Left forelimb (tissue), 1 donor: ENCODE results near the gene NTM.

ENCODE experiments used
- DNase-seq: peaks from one replicate; pipeline ENCODE4 v3.0.0-alpha.2; 2018; ENCODE audit warnings: low spot score

Gene NTM

GRCh38 chr11:131767421-131767820, 397.0 kb downstream of the NTM start:
- DNase-seq: no peak

- DNase-seq: no peak
Observed at GRCh38 chr11:131770801-131771200, 400.4 kb downstream of the NTM start.

- DNase-seq: no peak
Observed at GRCh38 chr11:131771471-131771870, 401.1 kb downstream of the NTM start.

GRCh38 chr11:131773626-131774025, 403.2 kb downstream of the NTM start:
- no peak for DNase-seq

GRCh38 chr11:131776211-131776610, 405.8 kb downstream of the NTM start:
- no peak for DNase-seq

GRCh38 chr11:131785801-131786200, 415.4 kb downstream of the NTM start:
- DNase-seq: no peak

- DNase-seq: no peak
Observed at GRCh38 chr11:131787119-131787518, 416.7 kb downstream of the NTM start.

- DNase-seq: no peak
Observed at GRCh38 chr11:131790586-131790985, 420.2 kb downstream of the NTM start.

- no peak for DNase-seq
Observed at GRCh38 chr11:131792243-131792642, 421.8 kb downstream of the NTM start.

- no peak for DNase-seq
Observed at GRCh38 chr11:131796089-131796488, 425.7 kb downstream of the NTM start.

- no peak for DNase-seq
Observed at GRCh38 chr11:131796541-131796940, 426.1 kb downstream of the NTM start.

- no peak for DNase-seq
Observed at GRCh38 chr11:131800452-131800851, 430.0 kb downstream of the NTM start.

- DNase-seq: no peak
Observed at GRCh38 chr11:131802440-131803115, 432.2 kb downstream of the NTM start.

- DNase-seq: no peak
Observed at GRCh38 chr11:131807876-131808275, 437.5 kb downstream of the NTM start.

GRCh38 chr11:131808470-131808869, 438.1 kb downstream of the NTM start:
- no peak for DNase-seq

- no peak for DNase-seq
Observed at GRCh38 chr11:131809203-131809918, 438.9 kb downstream of the NTM start.

GRCh38 chr11:131810541-131810940, 440.1 kb downstream of the NTM start:
- DNase-seq: no peak

- DNase-seq: no peak
Observed at GRCh38 chr11:131811383-131811782, 441.0 kb downstream of the NTM start.

GRCh38 chr11:131814108-131814507, 443.7 kb downstream of the NTM start:
- no peak for DNase-seq

- no peak for DNase-seq
Observed at GRCh38 chr11:131815590-131815989, 445.2 kb downstream of the NTM start.

- DNase-seq: no peak
Observed at GRCh38 chr11:131816051-131816450, 445.6 kb downstream of the NTM start.

- DNase-seq: no peak
Observed at GRCh38 chr11:131817687-131818188, 447.3 kb downstream of the NTM start.

- no peak for DNase-seq
Observed at GRCh38 chr11:131819865-131820264, 449.4 kb downstream of the NTM start.

GRCh38 chr11:131822506-131822905, 452.1 kb downstream of the NTM start:
- no peak for DNase-seq
